ENCODE measurements around the gene SH3BP4.

SH3BP4 gene

DNA sequence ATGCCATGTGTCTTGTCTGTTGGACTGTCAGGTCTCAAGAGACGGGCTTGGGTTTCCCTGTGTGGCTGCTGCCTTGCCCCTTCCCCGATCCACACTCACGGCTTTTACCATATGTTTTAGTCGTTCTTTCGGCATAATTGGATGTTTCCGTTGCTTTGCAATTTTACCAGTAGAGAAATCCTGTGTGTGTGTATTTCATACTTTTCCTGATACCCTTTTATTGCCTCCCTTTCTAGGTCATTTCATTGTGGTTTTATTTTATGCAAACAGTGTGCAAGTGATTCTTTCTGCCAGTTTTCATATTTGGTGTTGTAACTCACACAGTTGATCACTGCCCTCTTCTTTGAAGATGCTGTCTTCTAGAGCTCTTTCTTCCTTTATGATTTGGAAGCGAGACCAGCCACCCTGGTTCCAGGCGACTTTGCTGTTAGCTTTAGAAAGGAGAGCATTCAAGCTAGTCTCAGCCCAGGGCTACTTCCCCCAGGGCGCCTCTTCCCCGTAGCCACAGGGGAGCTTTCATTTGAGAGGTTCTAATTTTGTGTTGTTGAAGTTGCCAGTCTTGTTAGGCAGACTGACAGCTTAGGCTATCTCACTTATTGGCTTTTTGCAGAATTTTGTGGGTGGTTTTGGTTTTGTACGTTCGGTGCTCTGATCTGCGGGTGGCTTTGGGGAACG lies 17.0 kb downstream of the SH3BP4 start:
- no peak for DNase-seq

GRCh38 chr2:234969306-234970098 lies 17.7 kb downstream of the SH3BP4 start:
- DNase-seq = no peak

DNA sequence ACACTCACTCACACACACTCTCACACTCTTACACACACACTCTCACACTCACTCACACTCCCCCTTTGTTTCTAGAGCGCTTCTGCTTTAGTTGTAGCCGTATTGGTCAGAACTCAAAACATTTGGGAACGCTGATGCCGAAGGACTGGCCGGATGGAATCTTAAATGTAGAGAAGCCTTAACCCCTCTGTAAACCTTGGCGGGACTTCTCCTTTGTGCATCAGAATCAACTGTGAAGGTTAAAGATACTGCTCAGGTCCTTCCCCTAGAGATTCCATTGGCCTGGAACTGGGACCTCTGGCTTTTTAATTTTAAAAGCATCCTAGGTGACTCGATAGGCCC lies 18.3 kb downstream of the SH3BP4 start:
- no peak for DNase-seq

DNA sequence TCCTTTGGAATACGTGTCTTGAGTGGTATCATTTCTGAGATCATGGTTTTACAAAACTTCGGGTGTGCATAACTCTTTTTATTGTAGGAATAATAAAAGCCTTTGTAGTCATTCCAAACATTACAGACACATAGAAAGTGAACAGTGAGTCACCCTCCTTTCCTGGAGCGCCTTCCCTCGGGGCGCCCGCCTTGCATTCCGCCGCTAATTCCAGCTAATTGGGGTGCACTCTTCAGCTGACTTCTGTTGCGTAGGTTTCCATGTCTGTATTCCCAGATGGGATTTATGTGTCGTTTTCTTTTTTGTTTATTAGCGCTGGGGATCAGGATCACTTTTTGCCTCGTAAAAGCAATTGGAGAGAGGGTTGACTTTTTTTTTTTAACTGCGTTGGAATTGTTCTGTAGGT lies 18.7 kb downstream of the SH3BP4 start:
- no peak for DNase-seq

DNA sequence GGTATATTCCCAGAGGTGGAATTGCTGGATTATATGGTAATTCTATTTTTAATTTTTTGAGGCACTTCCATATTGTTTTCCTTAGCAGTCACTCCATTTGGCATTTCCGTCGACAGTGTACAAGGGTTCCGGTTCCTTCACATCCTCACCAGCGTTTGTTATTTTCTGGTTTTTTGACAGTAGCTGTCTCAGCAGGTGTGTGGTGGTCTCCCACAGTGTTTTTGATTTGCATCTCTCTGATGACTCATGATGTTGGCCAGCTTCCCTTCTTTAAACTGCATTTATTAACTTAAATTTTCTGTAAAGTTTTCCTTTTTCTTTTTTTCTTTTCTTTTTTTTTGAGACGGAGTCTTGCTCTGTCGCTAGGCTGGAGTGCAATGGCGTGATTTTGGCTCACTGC lies 19.7 kb downstream of the SH3BP4 start:
- DNase-seq = no peak

DNA sequence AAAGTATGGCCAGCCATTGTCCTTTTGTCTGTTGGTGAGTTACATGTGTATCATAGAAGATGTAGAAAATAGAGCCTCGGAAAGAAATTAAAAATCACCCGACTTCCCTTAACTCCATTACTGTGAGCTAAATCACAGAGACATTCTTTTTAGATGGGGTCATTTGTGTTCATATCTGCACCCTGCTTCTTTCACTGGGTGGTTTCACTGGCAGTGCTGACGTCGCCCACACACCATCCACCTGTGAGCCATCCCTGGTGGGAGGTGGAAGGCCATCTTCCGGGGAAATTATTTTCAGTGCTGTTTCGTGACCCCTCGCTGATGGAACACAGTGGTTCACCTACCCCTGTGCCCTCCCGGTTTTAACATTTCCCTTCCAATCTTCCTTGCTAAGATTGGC lies 21.2 kb downstream of the SH3BP4 start:
- DNase-seq = peak; percentile 41

DNA sequence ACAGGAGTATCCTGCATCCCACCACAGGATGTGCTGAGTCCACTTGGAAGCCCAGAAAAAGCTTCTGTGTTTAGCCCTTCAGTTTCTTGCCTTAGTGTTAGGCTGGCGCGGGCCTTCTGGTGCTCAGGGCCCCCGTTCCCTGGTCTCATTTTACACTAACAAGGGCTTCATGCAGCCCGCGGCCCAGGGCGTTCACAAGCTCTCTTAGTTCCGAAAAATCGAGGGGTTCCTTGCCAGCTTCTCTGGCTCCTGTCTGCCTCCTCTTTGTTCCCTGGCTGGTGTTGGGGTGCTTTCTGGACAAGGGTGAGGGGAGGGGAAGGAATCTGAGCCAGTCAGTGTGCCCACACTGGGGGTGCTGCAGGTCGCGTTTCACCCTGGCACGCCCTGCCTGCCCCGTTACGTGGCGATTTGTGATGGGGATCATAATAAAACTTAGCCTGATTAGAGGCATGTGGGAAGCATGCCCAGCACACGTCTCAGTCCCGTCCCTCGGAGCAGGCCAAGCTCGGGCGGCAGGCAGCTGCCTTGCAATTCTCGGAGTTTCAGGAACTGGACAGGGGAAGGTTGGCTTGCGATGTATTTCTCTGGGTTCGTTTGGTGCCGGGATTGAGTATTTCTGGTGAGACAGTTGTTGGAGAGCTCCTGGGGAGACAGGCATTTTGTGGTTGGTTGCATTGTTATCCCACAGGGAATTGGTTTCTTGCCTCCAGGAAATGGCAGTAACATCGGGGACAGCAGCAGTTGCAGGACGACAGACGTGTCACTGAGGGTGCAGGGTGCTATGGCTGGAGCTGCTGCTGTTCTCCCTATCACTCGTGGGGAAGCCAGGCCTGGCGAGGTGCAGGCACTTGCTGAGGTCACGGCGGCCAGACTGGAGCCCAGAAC lies 22.9 kb downstream of the SH3BP4 start:
- DNase-seq = no peak

DNA sequence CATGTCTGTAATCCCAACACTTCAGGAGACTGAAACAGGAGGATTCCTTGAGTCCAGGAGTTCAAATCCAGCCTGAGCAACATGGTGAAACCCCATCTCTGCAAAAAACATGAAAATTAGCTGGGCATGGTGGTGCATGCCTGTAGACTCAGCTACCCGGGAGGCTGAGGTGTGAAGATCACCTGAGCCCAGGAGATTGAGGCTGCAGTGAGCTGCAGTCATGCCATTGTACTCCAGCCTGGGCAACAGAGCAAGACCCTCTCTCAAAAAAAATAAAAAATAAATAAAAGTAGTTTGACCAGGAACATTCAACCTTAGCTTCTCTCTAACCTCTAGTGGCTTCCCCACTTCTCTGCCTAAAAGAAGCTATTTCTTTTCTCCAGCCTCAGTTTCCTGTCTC lies 23.8 kb downstream of the SH3BP4 start:
- DNase-seq = no peak

DNA sequence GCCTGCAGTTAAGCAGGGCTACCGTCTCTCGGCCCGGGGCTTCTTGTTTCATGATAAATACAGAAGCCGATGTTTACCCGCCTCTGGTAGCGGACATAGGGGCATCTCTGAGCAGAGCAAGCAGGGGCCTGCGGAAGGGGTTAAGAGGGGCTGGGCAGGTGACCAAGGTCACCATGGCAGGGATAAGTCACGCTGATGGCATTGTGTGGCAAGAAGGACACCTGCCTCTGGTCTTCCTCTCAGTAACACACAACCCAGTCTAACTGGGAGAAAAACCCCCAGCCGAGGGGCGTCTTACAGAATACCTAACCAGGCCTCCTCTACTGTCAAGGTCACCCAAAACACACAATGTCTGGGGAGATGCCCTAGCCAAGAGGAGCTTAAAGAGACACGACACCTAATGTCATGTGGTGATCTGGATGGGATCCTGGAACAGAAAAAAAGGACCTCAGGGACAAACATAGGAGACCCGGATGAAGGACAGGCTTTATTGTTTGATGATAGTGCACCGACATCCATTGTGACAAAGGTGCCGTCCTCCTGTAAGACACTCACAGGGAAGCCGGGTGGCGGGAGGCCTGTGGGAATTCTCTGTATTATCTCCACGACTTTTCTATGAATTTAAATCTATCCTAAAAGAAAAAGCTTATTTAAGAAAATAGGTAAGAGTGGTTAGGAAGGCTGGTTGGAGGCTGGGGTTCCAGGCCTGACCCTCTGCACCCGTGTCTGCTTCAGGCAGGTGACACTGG lies 24.8 kb downstream of the SH3BP4 start:
- DNase-seq = no peak

GRCh38 chr2:234977228-234977679 lies 25.4 kb downstream of the SH3BP4 start:
- no peak for DNase-seq

GRCh38 chr2:234978466-234979203 lies 26.8 kb downstream of the SH3BP4 start:
- DNase-seq = no peak

- no peak for DNase-seq
Measured at GRCh38 chr2:234979204-234980167, 27.7 kb downstream of the SH3BP4 start.

- DNase-seq = no peak
Measured at GRCh38 chr2:234980451-234981187, 28.8 kb downstream of the SH3BP4 start.

GRCh38 chr2:234981197-234982095 lies 29.6 kb downstream of the SH3BP4 start:
- DNase-seq = peak; percentile 99

DNA sequence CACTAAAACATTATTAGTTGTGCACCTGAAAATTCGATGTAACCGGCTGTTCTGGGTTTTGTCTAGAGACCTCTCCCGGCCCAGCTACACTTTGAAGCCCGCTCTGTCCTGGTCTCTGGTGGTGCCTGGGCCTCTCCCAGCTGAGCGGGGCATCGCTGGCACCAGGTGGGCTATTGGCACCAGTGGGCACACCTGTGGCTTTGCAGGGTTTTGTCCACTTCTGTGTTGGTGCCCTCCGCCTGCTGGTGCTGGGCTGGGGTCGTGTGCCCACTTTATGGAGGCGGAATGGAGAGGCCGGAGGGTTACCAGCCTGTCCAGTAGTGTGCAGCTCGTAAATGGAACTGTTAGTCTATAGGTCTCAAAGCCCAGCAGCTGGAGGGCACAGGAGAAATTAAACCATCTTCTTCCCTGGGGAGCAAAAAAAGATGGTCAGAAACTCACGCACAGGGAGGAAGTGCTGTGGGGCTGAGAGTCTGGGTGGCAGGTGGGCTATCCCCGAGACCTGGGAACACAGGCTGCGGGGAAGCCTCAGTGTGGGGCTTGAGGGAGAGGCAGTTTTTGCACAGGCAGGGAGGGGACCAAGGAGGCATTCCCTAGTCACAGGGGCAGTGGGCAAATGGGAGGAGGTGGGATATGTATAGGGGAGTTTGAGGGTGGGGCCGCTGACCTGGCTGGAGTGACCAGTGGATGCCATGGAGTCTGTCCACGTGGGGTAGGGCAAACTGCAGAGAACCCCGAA lies 30.4 kb downstream of the SH3BP4 start:
- DNase-seq = no peak

- DNase-seq = no peak
Measured at GRCh38 chr2:234983011-234983726, 31.4 kb downstream of the SH3BP4 start.

DNA sequence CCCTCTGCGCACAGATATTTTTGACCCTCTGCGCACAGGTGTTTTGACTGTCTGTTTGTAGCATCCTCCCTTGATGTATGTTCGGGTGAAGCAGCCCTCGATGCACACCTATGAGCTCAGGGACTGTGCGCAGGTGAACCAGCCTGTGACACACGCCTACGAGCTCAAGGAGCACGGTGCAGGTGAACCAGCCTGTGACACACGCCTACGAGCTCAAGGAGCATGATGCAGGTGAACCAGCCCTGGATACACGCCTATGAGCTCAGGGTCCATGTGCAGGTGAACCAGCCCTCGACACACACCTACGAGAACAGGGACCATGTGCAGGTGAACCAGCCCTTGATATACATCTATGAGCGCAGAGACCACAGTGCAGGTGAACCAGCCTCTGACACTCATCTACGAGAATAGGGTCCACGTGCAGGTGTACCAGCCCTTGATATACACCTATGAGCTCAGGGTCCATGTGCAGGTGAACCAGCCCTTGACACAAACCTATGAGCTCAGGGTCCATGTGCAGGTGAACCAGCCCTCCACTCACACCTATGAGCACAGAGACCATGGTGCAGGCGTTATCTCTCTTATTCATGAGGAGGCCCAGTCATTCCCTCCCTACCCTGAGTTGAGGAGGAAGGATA lies 33.9 kb downstream of the SH3BP4 start:
- DNase-seq = no peak

All from HCEC 1CT (cell line).